GM23338 (cell line): ENCODE data around the gene NOD1. TPM values are rescaled to one million over a fixed set of nuclear protein-coding genes. Genes with fewer than 3 reads are reported as not detected.

Source experiments
- ATAC-seq: fragments of 200-7000 bp; cut with Tn5 transposase; 3 replicates; pipeline ENCODE4 v1.9.1; 2020
- DNase-seq: peaks from one replicate; pipeline ENCODE4 v3.0.0-alpha.2; 2015; ENCODE audit warnings: low spot score
- H2AFZ ChIP-seq: fragments of 200-600 bp; sonication (generic); 2 replicates; pipeline ENCODE4 v1.8.0; 2016; ENCODE audit warnings: antibody characterized with exemption, mild to moderate bottlenecking, moderate library complexity
- H3F3A ChIP-seq: fragments of 200-600 bp; sonication (generic); replicated peaks from 2 replicates; pipeline ENCODE4 v1.8.0; 2017; ENCODE audit warnings: antibody characterized with exemption, mixed run types, low read depth
- H3K27ac ChIP-seq: fragments of 200-600 bp; sonication (generic); 2 replicates; pipeline ENCODE4 v1.6.1; 2016; ENCODE audit warnings: low read depth
- H3K27me3 ChIP-seq: fragments of 200-600 bp; sonication (generic); 2 replicates; pipeline ENCODE4 v1.8.0; 2016; ENCODE audit warnings: mild to moderate bottlenecking, mixed run types, moderate library complexity; ENCODE audit not compliant: insufficient read depth
- H3K36me3 ChIP-seq: fragments of 200-600 bp; sonication (generic); 2 replicates; pipeline ENCODE4 v1.8.0; 2016; ENCODE audit warnings: mild to moderate bottlenecking; ENCODE audit not compliant: insufficient read depth
- H3K4me1 ChIP-seq: fragments of 200-600 bp; sonication (generic); 2 replicates; pipeline ENCODE4 v1.8.0; 2016; ENCODE audit warnings: mild to moderate bottlenecking, moderate library complexity; ENCODE audit not compliant: insufficient read depth
- H3K4me2 ChIP-seq: fragments of 200-600 bp; sonication (generic); 2 replicates; pipeline ENCODE4 v1.7.1; 2017; ENCODE audit warnings: mixed run types
- H3K4me3 ChIP-seq: fragments of 200-600 bp; sonication (generic); 2 replicates; pipeline ENCODE4 v1.6.1; 2016; ENCODE audit warnings: mixed run types
- H3K79me2 ChIP-seq: fragments of 200-600 bp; sonication (generic); replicated peaks from 2 replicates; pipeline ENCODE4 v1.8.0; 2017; ENCODE audit warnings: mild to moderate bottlenecking; ENCODE audit not compliant: insufficient read depth
- H3K9me2 ChIP-seq: fragments of 200-600 bp; sonication (generic); 2 replicates; pipeline ENCODE4 v1.8.0; 2017; ENCODE audit not compliant: insufficient read depth
- H4K20me1 ChIP-seq: fragments of 200-600 bp; sonication (generic); replicated peaks from 2 replicates; pipeline ENCODE4 v1.8.0; 2017; ENCODE audit warnings: mild to moderate bottlenecking; ENCODE audit not compliant: insufficient read depth
- H3K27ac Mint-ChIP-seq: 2 replicates; pipeline ENCODE4 v1.8.0; 2020; ENCODE audit warnings: inconsistent platforms, mild to moderate bottlenecking, moderate library complexity, mixed read lengths
- H3K27me3 Mint-ChIP-seq: 3 replicates; pipeline ENCODE4 v1.8.0; 2022; ENCODE audit warnings: low read depth, mild to moderate bottlenecking, moderate library complexity, mixed read lengths, inconsistent platforms; ENCODE audit not compliant: insufficient read depth, poor library complexity
- H3K36me3 Mint-ChIP-seq: 3 replicates; pipeline ENCODE4 v1.8.0; 2021; ENCODE audit warnings: low read depth, mild to moderate bottlenecking, inconsistent platforms, moderate library complexity, mixed read lengths
- H3K4me1 Mint-ChIP-seq: 3 replicates; pipeline ENCODE4 v1.8.0; 2020; ENCODE audit warnings: mild to moderate bottlenecking, inconsistent platforms, mixed read lengths
- H3K4me3 Mint-ChIP-seq: 3 replicates; pipeline ENCODE4 v1.8.0; 2021; ENCODE audit warnings: moderate library complexity, mild to moderate bottlenecking, inconsistent platforms, mixed read lengths
- H3K9me3 Mint-ChIP-seq: 3 replicates; pipeline ENCODE4 v1.8.0; 2020; ENCODE audit warnings: moderate library complexity, mild to moderate bottlenecking, inconsistent platforms, mixed read lengths
- EZH2 ChIP-seq: fragments of 200-600 bp; sonication (generic); IDR thresholded peaks from one replicate; pipeline ENCODE4 v1.8.0; 2017; ENCODE audit warnings: antibody characterized with exemption, mild to moderate bottlenecking, low read depth; ENCODE audit not compliant: unreplicated experiment
- NANOG ChIP-seq: IDR thresholded peaks from 2 replicates; pipeline ENCODE4 v1.6.1; 2016; ENCODE audit warnings: antibody characterized with exemption, borderline replicate concordance
- POLR2AphosphoS5 ChIP-seq: IDR thresholded peaks from 2 replicates; pipeline ENCODE4 v1.6.1; 2016; ENCODE audit warnings: antibody characterized with exemption, low read depth
- STAT1 ChIP-seq: IDR thresholded peaks from one replicate; pipeline ENCODE4 v1.6.1; 2016; ENCODE audit warnings: antibody characterized with exemption; ENCODE audit not compliant: unreplicated experiment
- polyA plus RNA-seq: library from polyadenylated mRNA; unstranded; fragments of >200 nt; fragmentation: Nextera tagmentation; extraction: Ambion mirVana; gene quantifications from 2 replicates; pipeline ENCODE4 v1.2.1, GENCODE V29; 2016
- total RNA-seq: library from RNA; depleted of rRNA; stranded (reverse); fragments of >200 nt; shearing (Covaris generic); gene quantifications from 2 replicates; pipeline ENCODE4 v1.2.3, GENCODE V29; 2014
- TF ChIP-seq, protein P1 (sequence below): IDR thresholded peaks from one replicate; pipeline ENCODE4 v1.6.1; 2018; ENCODE audit warnings: antibody characterized with exemption; ENCODE audit not compliant: unreplicated experiment
- TF ChIP-seq, protein P2 (sequence below), 2 experiments: fragments of 200-600 bp in 1 of 2; sonication (generic) in 1 of 2; conservative IDR thresholded peaks; 2 replicates each; pipeline versions ENCODE4 v1.5.1 to v1.6.1; 2016 to 2017; ENCODE audit warnings: antibody characterized with exemption in 2 of 2, low read depth in 2 of 2, mild to moderate bottlenecking in 2 of 2, moderate library complexity in 1 of 2
- TF ChIP-seq, protein P3 (sequence below): fragments of 250-450 bp; sonication (Bioruptor Pico); IDR thresholded peaks from 2 replicates; pipeline ENCODE4 v1.5.0; 2020; ENCODE audit warnings: mild to moderate bottlenecking, moderate library complexity

The NOD1 gene
- total and polyA plus RNA-seq, 2 experiments from 2014 or later, result 2.1 to 7.3 TPM

DNA sequence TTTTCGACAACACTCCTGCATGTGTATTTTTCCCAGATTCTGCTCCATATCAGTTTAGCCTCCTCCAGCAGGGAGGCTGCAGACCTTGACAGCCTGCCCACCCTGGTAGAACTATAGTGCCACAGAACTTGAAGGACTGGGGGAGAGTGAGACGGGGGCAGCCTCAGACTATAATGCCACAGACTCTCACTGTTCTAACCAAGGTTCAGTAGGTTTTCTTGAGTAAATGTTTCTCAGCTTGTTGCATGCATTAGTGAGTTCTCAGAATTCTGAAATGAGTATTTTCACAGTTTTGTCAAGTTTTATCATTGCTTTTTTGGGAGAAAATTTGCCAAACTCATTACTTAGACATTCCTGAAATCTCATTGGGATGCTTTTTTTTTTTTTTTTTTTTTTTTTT lies 98.3 kb downstream of the NOD1 start:
- H3K4me3 Mint-ChIP-seq, result no peak overlapping the region
- Histone ChIP-seq H3K4me3 (no peak overlapping the region), H3K4me1 (no peaks in the 10 kb centered on the region), H3K4me2 (no peak overlapping the region), H4K20me1 (no peaks in the 10 kb centered on the region), H3K36me3 (no peaks in the 10 kb centered on the region), H3K79me2 (no peaks in the 10 kb centered on the region), H3K27me3 (no peaks in the 10 kb centered on the region), H2AFZ (no peak overlapping the region), H3K27ac (no peak overlapping the region), H3K9me2 (no peaks in the 10 kb centered on the region), H3F3A (no peaks in the 10 kb centered on the region)
- H3K9me3 Mint-ChIP-seq, result peaks cover 14% of the 10 kb centered on the region
- H3K36me3 Mint-ChIP-seq, result peaks cover 4% of the 10 kb centered on the region; the same call in 2 of the 3 replicates
- ATAC-seq (no peak), DNase-seq (no peak)
- H3K4me1 Mint-ChIP-seq, result no peaks in the 10 kb centered on the region
- no peak overlapping the region for H3K27ac Mint-ChIP-seq
- TF ChIP-seq POLR2AphosphoS5, result no peak
- TF ChIP-seq STAT1, result no peak
- TF ChIP-seq, protein P1, sequence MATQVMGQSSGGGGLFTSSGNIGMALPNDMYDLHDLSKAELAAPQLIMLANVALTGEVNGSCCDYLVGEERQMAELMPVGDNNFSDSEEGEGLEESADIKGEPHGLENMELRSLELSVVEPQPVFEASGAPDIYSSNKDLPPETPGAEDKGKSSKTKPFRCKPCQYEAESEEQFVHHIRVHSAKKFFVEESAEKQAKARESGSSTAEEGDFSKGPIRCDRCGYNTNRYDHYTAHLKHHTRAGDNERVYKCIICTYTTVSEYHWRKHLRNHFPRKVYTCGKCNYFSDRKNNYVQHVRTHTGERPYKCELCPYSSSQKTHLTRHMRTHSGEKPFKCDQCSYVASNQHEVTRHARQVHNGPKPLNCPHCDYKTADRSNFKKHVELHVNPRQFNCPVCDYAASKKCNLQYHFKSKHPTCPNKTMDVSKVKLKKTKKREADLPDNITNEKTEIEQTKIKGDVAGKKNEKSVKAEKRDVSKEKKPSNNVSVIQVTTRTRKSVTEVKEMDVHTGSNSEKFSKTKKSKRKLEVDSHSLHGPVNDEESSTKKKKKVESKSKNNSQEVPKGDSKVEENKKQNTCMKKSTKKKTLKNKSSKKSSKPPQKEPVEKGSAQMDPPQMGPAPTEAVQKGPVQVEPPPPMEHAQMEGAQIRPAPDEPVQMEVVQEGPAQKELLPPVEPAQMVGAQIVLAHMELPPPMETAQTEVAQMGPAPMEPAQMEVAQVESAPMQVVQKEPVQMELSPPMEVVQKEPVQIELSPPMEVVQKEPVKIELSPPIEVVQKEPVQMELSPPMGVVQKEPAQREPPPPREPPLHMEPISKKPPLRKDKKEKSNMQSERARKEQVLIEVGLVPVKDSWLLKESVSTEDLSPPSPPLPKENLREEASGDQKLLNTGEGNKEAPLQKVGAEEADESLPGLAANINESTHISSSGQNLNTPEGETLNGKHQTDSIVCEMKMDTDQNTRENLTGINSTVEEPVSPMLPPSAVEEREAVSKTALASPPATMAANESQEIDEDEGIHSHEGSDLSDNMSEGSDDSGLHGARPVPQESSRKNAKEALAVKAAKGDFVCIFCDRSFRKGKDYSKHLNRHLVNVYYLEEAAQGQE, result no peak
- no peak for TF ChIP-seq EZH2
- H3K27me3 Mint-ChIP-seq, result peaks cover 2% of the 10 kb centered on the region

DNA sequence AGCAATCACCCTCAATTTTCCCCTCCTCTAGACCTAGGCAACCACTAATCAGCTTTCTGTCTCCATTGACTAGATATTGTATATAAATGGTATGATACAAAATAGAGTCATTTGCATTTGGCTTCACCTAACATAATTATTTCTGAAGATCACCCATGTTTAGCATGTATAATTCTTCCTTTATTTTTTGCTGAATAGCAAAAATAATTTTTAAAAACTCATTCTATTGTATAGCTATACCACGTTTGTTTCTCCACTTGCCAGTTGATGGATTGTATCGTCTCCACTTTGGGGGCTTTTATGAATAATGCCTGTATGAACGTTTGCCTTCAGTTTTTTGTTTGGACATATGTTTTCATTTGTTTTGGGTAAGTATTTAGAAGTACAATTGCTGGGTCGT lies 98.8 kb downstream of the NOD1 start:
- peaks cover 2% of the 10 kb centered on the region for H3K27me3 Mint-ChIP-seq
- Histone ChIP-seq H2AFZ (no peak overlapping the region), H3K27me3 (no peaks in the 10 kb centered on the region), H4K20me1 (no peaks in the 10 kb centered on the region), H3K36me3 (no peaks in the 10 kb centered on the region), H3F3A (no peaks in the 10 kb centered on the region), H3K27ac (no peak overlapping the region), H3K9me2 (no peaks in the 10 kb centered on the region), H3K4me2 (no peak overlapping the region), H3K4me1 (no peaks in the 10 kb centered on the region), H3K4me3 (no peak overlapping the region), H3K79me2 (no peaks in the 10 kb centered on the region)
- H3K9me3 Mint-ChIP-seq, result peaks cover 14% of the 10 kb centered on the region
- no peak overlapping the region for H3K27ac Mint-ChIP-seq
- H3K4me1 Mint-ChIP-seq, result no peaks in the 10 kb centered on the region
- DNase-seq, result no peak
- no peak for ATAC-seq
- peaks cover 4% of the 10 kb centered on the region; the same call in 2 of the 3 replicates for H3K36me3 Mint-ChIP-seq
- no peak overlapping the region for H3K4me3 Mint-ChIP-seq
- TF ChIP-seq, protein P2, sequence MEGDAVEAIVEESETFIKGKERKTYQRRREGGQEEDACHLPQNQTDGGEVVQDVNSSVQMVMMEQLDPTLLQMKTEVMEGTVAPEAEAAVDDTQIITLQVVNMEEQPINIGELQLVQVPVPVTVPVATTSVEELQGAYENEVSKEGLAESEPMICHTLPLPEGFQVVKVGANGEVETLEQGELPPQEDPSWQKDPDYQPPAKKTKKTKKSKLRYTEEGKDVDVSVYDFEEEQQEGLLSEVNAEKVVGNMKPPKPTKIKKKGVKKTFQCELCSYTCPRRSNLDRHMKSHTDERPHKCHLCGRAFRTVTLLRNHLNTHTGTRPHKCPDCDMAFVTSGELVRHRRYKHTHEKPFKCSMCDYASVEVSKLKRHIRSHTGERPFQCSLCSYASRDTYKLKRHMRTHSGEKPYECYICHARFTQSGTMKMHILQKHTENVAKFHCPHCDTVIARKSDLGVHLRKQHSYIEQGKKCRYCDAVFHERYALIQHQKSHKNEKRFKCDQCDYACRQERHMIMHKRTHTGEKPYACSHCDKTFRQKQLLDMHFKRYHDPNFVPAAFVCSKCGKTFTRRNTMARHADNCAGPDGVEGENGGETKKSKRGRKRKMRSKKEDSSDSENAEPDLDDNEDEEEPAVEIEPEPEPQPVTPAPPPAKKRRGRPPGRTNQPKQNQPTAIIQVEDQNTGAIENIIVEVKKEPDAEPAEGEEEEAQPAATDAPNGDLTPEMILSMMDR (conservative IDR thresholded peaks at IDR 0.05; ENCODE audit: low read depth in 2 of 2), result no peak
- no peak for TF ChIP-seq NANOG
- TF ChIP-seq, protein P3, sequence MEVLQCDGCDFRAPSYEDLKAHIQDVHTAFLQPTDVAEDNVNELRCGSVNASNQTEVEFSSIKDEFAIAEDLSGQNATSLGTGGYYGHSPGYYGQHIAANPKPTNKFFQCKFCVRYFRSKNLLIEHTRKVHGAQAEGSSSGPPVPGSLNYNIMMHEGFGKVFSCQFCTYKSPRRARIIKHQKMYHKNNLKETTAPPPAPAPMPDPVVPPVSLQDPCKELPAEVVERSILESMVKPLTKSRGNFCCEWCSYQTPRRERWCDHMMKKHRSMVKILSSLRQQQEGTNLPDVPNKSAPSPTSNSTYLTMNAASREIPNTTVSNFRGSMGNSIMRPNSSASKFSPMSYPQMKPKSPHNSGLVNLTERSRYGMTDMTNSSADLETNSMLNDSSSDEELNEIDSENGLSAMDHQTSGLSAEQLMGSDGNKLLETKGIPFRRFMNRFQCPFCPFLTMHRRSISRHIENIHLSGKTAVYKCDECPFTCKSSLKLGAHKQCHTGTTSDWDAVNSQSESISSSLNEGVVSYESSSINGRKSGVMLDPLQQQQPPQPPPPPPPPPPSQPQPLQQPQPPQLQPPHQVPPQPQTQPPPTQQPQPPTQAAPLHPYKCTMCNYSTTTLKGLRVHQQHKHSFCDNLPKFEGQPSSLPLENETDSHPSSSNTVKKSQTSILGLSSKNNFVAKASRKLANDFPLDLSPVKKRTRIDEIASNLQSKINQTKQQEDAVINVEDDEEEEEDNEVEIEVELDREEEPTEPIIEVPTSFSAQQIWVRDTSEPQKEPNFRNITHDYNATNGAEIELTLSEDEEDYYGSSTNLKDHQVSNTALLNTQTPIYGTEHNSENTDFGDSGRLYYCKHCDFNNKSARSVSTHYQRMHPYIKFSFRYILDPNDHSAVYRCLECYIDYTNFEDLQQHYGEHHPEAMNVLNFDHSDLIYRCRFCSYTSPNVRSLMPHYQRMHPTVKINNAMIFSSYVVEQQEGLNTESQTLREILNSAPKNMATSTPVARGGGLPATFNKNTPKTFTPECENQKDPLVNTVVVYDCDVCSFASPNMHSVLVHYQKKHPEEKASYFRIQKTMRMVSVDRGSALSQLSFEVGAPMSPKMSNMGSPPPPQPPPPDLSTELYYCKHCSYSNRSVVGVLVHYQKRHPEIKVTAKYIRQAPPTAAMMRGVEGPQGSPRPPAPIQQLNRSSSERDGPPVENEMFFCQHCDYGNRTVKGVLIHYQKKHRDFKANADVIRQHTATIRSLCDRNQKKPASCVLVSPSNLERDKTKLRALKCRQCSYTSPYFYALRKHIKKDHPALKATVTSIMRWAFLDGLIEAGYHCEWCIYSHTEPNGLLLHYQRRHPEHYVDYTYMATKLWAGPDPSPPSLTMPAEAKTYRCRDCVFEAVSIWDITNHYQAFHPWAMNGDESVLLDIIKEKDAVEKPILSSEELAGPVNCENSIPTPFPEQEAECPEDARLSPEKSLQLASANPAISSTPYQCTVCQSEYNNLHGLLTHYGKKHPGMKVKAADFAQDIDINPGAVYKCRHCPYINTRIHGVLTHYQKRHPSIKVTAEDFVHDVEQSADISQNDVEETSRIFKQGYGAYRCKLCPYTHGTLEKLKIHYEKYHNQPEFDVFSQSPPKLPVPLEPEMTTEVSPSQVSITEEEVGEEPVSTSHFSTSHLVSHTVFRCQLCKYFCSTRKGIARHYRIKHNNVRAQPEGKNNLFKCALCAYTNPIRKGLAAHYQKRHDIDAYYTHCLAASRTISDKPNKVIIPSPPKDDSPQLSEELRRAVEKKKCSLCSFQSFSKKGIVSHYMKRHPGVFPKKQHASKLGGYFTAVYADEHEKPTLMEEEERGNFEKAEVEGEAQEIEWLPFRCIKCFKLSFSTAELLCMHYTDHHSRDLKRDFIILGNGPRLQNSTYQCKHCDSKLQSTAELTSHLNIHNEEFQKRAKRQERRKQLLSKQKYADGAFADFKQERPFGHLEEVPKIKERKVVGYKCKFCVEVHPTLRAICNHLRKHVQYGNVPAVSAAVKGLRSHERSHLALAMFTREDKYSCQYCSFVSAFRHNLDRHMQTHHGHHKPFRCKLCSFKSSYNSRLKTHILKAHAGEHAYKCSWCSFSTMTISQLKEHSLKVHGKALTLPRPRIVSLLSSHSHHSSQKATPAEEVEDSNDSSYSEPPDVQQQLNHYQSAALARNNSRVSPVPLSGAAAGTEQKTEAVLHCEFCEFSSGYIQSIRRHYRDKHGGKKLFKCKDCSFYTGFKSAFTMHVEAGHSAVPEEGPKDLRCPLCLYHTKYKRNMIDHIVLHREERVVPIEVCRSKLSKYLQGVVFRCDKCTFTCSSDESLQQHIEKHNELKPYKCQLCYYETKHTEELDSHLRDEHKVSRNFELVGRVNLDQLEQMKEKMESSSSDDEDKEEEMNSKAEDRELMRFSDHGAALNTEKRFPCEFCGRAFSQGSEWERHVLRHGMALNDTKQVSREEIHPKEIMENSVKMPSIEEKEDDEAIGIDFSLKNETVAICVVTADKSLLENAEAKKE (CRISPR knock-in tag), result no peak
